HepG2 (cell line): ENCODE data around the gene CLDN5. TPM values are rescaled to one million over a fixed set of nuclear protein-coding genes. Genes with fewer than 3 reads are reported as not detected.

ENCODE experiments used
- ATAC-seq: fragments of 200-7000 bp; cut with Tn5 transposase; 3 replicates; pipeline ENCODE4 v1.9.1; 2020; ENCODE audit warnings: mild to moderate bottlenecking, moderate library complexity
- BruUV-seq: library from RNA; stranded (reverse); fragments of 400-500 nt; replicated peaks from 2 replicates; lab custom pipeline; 2021; lab: Mats Ljungman, UMichigan
- CTCF ChIA-PET: fragments of 300-600 bp; formaldehyde crosslinking; extraction: SDS; loops from one replicate; lab custom pipeline; 2021; ENCODE audit warnings: low total read pairs, inconsistent platforms, low intra/inter-chr PET ratio; lab: Yijun Ruan, JAX
- POLR2A ChIA-PET: fragments of 350-600 bp; sonication (Branson Sonifier 250); formaldehyde crosslinking; loops from one replicate; lab custom pipeline; 2020; ENCODE audit warnings: antibody characterized with exemption, inconsistent platforms; lab: Yijun Ruan, JAX
- DNase-seq: peaks from one replicate; pipeline ENCODE4 v3.0.0-alpha.2; 2015; ENCODE audit warnings: low spot score
- FAIRE-seq: peaks from 3 replicates; lab custom pipeline; 2011; peaks lifted over from hg19 to GRCh38; lab: Jason Lieb, UNC
- H2AFZ ChIP-seq: one replicate; pipeline ENCODE4 v1.6.1; 2011; ENCODE audit warnings: low read length, inconsistent platforms
- H3K27ac ChIP-seq: fragments of 300-600 bp; 3 replicates; pipeline ENCODE4 v1.8.0; 2011; ENCODE audit warnings: mixed run types, mild to moderate bottlenecking, mixed read lengths, low read length, inconsistent platforms; ENCODE audit not compliant: insufficient read depth; ENCODE audit errors: extremely low read length
- H3K27me3 ChIP-seq, 2 experiments: fragments of 200-600 bp in 1 of 2; 2 replicates in 1 of 2; 3 replicates in 1 of 2; pipeline versions ENCODE4 v1.6.0 to v1.8.0; 2011; ENCODE audit warnings: low read length in 2 of 2, mild to moderate bottlenecking in 2 of 2, moderate library complexity in 2 of 2, inconsistent platforms in 1 of 2; ENCODE audit not compliant: insufficient read depth in 2 of 2, control insufficient read depth in 1 of 2
- H3K36me3 ChIP-seq, 2 experiments: fragments of 200-600 bp in 1 of 2; replicated peaks in 1 of 2; 2 replicates in 1 of 2; 3 replicates in 1 of 2; pipeline versions ENCODE4 v1.5.1 to v1.8.0; 2011; ENCODE audit warnings: low read length in 2 of 2, inconsistent platforms in 1 of 2; ENCODE audit not compliant: insufficient read depth in 2 of 2, control insufficient read depth in 1 of 2
- H3K4me1 ChIP-seq: 2 replicates; pipeline ENCODE4 v1.5.1; 2012; ENCODE audit warnings: low read length, inconsistent platforms; ENCODE audit not compliant: insufficient read depth
- H3K4me2 ChIP-seq: 2 replicates; pipeline ENCODE4 v1.6.0; 2011; ENCODE audit warnings: low read depth, low read length, inconsistent platforms
- H3K4me3 ChIP-seq, 3 experiments: fragments of 200-600 bp in 1 of 3; sonication (generic), shearing (Covaris generic) in 1 of 3; replicated peaks in 1 of 3; 2 replicates each; pipeline ENCODE4 v1.5.1; 2011 to 2016; ENCODE audit warnings: low read length in 3 of 3, inconsistent platforms in 2 of 3, low read depth in 2 of 3, mild to moderate bottlenecking in 2 of 3, control low read depth in 1 of 3, mixed read lengths in 1 of 3; ENCODE audit not compliant: insufficient read depth in 1 of 3
- H3K79me2 ChIP-seq: one replicate; pipeline ENCODE4 v1.6.1; 2011; ENCODE audit warnings: low read length, inconsistent platforms; ENCODE audit not compliant: insufficient read depth
- H3K9ac ChIP-seq: 2 replicates; pipeline ENCODE4 v1.6.0; 2011; ENCODE audit warnings: mild to moderate bottlenecking, low read depth, low read length, inconsistent platforms; ENCODE audit not compliant: insufficient read depth
- H3K9me3 ChIP-seq: 2 replicates; pipeline ENCODE4 v1.5.1; 2012; ENCODE audit warnings: mild to moderate bottlenecking, low read length
- H4K20me1 ChIP-seq: 2 replicates; pipeline ENCODE4 v1.6.0; 2011; ENCODE audit warnings: inconsistent platforms, mild to moderate bottlenecking, low read length, moderate library complexity; ENCODE audit not compliant: insufficient read depth
- CREB1 ChIP-seq, 2 experiments: fragments of 450-650 bp in 1 of 2; IDR thresholded peaks; 2 replicates each; pipeline ENCODE4 v1.6.1; 2016 to 2017; ENCODE audit warnings: control low read depth in 1 of 2, mild to moderate bottlenecking in 1 of 2, missing compliant biosample characterization in 1 of 2, missing genetic modification characterization in 1 of 2
- EZH2 ChIP-seq: conservative IDR thresholded peaks from 2 replicates; pipeline ENCODE4 v1.6.1; 2012; ENCODE audit warnings: mild to moderate bottlenecking, low read depth, low read length, moderate library complexity
- JUN ChIP-seq: sonication (generic); formaldehyde crosslinking; IDR thresholded peaks from 2 replicates; pipeline ENCODE4 v1.4.0; 2020; ENCODE audit warnings: mild to moderate bottlenecking, missing genetic modification reagents
- MTERF4 ChIP-seq: sonication (generic); formaldehyde crosslinking; IDR thresholded peaks from 2 replicates; pipeline ENCODE4 v1.8.0; 2023; ENCODE audit warnings: mild to moderate bottlenecking, missing genetic modification reagents
- NFIB ChIP-seq: sonication (generic); formaldehyde crosslinking; IDR thresholded peaks from 2 replicates; pipeline ENCODE4 v1.9.0; 2021; ENCODE audit warnings: missing genetic modification reagents, mild to moderate bottlenecking, borderline replicate concordance
- PRDM4 ChIP-seq: sonication (generic); formaldehyde crosslinking; IDR thresholded peaks from 2 replicates; pipeline ENCODE4 v1.9.0; 2021; ENCODE audit warnings: missing genetic modification reagents, borderline replicate concordance
- RARG ChIP-seq: sonication (generic); formaldehyde crosslinking; IDR thresholded peaks from 2 replicates; pipeline ENCODE4 v1.4.0; 2020; ENCODE audit warnings: low read depth, mild to moderate bottlenecking, missing genetic modification reagents
- RERE ChIP-seq: IDR thresholded peaks from 2 replicates; pipeline ENCODE4 v1.6.1; 2016; ENCODE audit warnings: low read depth, missing genetic modification reagents, missing compliant biosample characterization
- ZBTB8A ChIP-seq: sonication (generic); formaldehyde crosslinking; IDR thresholded peaks from 2 replicates; pipeline ENCODE4 v1.4.0; 2020; ENCODE audit warnings: mild to moderate bottlenecking, low read depth, missing genetic modification reagents, borderline replicate concordance
- ZNF143 ChIP-seq: sonication (generic); formaldehyde crosslinking; IDR thresholded peaks from 2 replicates; pipeline ENCODE4 v1.4.0; 2020; ENCODE audit warnings: missing genetic modification reagents
- ZNF30 ChIP-seq: sonication (generic); formaldehyde crosslinking; IDR thresholded peaks from 2 replicates; pipeline ENCODE4 v1.5.0; 2020; ENCODE audit warnings: mild to moderate bottlenecking, missing genetic modification reagents
- ZNF326 ChIP-seq: sonication (generic); formaldehyde crosslinking; IDR thresholded peaks from 2 replicates; pipeline ENCODE4 v1.4.0; 2020; ENCODE audit warnings: missing genetic modification reagents, borderline replicate concordance
- ZSCAN29 ChIP-seq: sonication (generic); formaldehyde crosslinking; conservative IDR thresholded peaks from 2 replicates; pipeline ENCODE4 v1.4.0; 2020; ENCODE audit warnings: mild to moderate bottlenecking, missing genetic modification reagents
- WGBS: methylation state at CpG from one replicate; pipeline ENCODE4 v1.1.6; 2017; ENCODE audit warnings: low lambda C conversion rate; 5-methylcytosine and 5-hydroxymethylcytosine counted together
- in situ Hi-C: cut with HindIII; loops from 2 replicates; pipeline ENCODE4 v1.10.0; 2017; ENCODE audit warnings: low pct_unique_long_range_greater_than_20kb; ENCODE audit not compliant: extremely low pct_ligation_motif_present
- intact Hi-C: fragments of 100-400 bp; cut with micrococcal nuclease; formaldehyde crosslinking; loops from one replicate; pipeline ENCODE4 v1.10.0; 2022; ENCODE audit not compliant: unreplicated experiment
- polyA plus RNA-seq, 8 experiments: library from polyadenylated mRNA; depleted of rRNA in 3 of 8; stranded (reverse) in 7 of 8; unstranded in 1 of 8; fragments of >200 nt; fragmentation: Illumina TruSeq in 4 of 8; extraction: Trizol in 4 of 8; gene quantifications; 2 replicates each; pipeline versions ENCODE4 v1.2.1 to v1.2.3, GENCODE V29; 2011 to 2016; ENCODE audit warnings: low read depth in 4 of 8, missing spikeins in 1 of 8, mixed read lengths in 1 of 8; ENCODE audit not compliant: insufficient read depth in 1 of 8
- total RNA-seq, 5 experiments: library from RNA; depleted of rRNA; stranded (reverse); fragments of >200 nt; fragmentation: Illumina TruSeq; extraction: Trizol; gene quantifications; 2 replicates each; pipeline ENCODE4 v1.2.3, GENCODE V29; 2016; ENCODE audit warnings: low read depth in 1 of 5

CLDN5 gene
- total and polyA plus RNA-seq, 2 of the 13 experiments (the other 11 are each of a cell fraction or from before 2014, with no cell fraction given) = not detected

- no TSS peak for BruUV-seq
- ChIA-PET CTCF (no interaction called here), POLR2A (no interaction called here)
- H2AFZ ChIP-seq = no peak overlapping the region
- H3K9me3 ChIP-seq = no peaks in the 10 kb centered on the region
- ATAC-seq = peak; percentile 11; the same call in 2 of the 3 replicates
- intact Hi-C loops = no loop called here
- H3K79me2 ChIP-seq = no peaks in the 10 kb centered on the region
- TF ChIP-seq ZNF326 (no peak), ZSCAN29 (no peak), JUN (no peak), ZBTB8A (CRISPR knock-in tag) (no peak), NFIB (CRISPR knock-in tag) (no peak), MTERF4 (CRISPR knock-in tag) (no peak), PRDM4 (no peak), CREB1 (IDR thresholded peaks at IDR 0.05) (no peak), CREB1 (CRISPR knock-in tag; IDR thresholded peaks at IDR 0.05) (no peak), ZNF30 (no peak), RARG (CRISPR knock-in tag) (no peak), RERE (CRISPR knock-in tag) (no peak), ZNF143 (no peak), EZH2 (no peak)
- TF ChIP-seq, all 625 proteins: peak for 0
- no peak overlapping the region for H3K4me2 ChIP-seq
- H3K27me3 ChIP-seq = peaks cover 0 to 18% of the 10 kb centered on the region in 2 experiments; a peak in 1 of 5 replicates
- WGBS = 44% methylated on average over 11 of the region's 17 CpGs
- H3K4me3 ChIP-seq = no peak overlapping the region
- DNase-seq = no peak
- no peak for FAIRE-seq
- in situ Hi-C loops = no loop called here
- no peaks in the 10 kb centered on the region for H3K4me1 ChIP-seq
- no peaks in the 10 kb centered on the region for H3K36me3 ChIP-seq
- no peak overlapping the region for H3K9ac ChIP-seq
- no peak overlapping the region for H3K27ac ChIP-seq
- H4K20me1 ChIP-seq = no peaks in the 10 kb centered on the region
Measured at GRCh38 chr22:19527861-19528417, 3.7 kb upstream of the CLDN5 start.
